PC-9 (cell line): ENCODE results near the gene EMC7. TPM values are rescaled to one million over a fixed set of nuclear protein-coding genes. Genes with fewer than 3 reads are reported as not detected.
A peak's percentile ranks its signal among the peaks of the same experiment; 100 is the strongest.

Experiments
- BruUV-seq: library from RNA; stranded (reverse); fragments of 400-500 nt; replicated peaks from 2 replicates; lab custom pipeline; 2021; lab: Mats Ljungman, UMichigan
- CTCF ChIA-PET: fragments of 300-600 bp; sonication (Branson Sonifier 250); formaldehyde crosslinking; loops from one replicate; lab custom pipeline; 2022; ENCODE audit warnings: antibody characterized with exemption; lab: Charles Lee
- POLR2A ChIA-PET: fragments of 300-600 bp; sonication (Branson Sonifier 250); formaldehyde crosslinking; loops from one replicate; lab custom pipeline; 2022; ENCODE audit warnings: antibody characterized with exemption; ENCODE audit not compliant: unreplicated experiment; lab: Charles Lee
- DNase-seq, 2 experiments: peaks; one replicate each; pipeline versions ENCODE4 v3.0.0 to v3.0.0-alpha.2; 2015 to 2022; ENCODE audit warnings: mixed read lengths in 1 of 2
- H2AFZ ChIP-seq: fragments of 200-600 bp; sonication (generic); 2 replicates; pipeline ENCODE4 v1.8.1; 2017; ENCODE audit warnings: antibody characterized with exemption
- H3F3A ChIP-seq: fragments of 200-600 bp; sonication (generic); 2 replicates; pipeline ENCODE4 v1.8.1; 2017; ENCODE audit warnings: antibody characterized with exemption, mild to moderate bottlenecking, low read depth; ENCODE audit not compliant: insufficient read depth
- H3K27ac ChIP-seq: fragments of 200-600 bp; sonication (generic); 2 replicates; pipeline ENCODE4 v1.6.1; 2016; ENCODE audit warnings: mixed run types
- H3K27me3 ChIP-seq: fragments of 200-600 bp; sonication (generic); 2 replicates; pipeline ENCODE4 v1.6.1; 2016; ENCODE audit warnings: low read depth, mixed run types; ENCODE audit not compliant: insufficient read depth
- H3K36me3 ChIP-seq: fragments of 200-600 bp; sonication (generic); 2 replicates; pipeline ENCODE4 v1.6.1; 2016; ENCODE audit warnings: low read depth, mixed run types
- H3K4me1 ChIP-seq: fragments of 200-600 bp; sonication (generic); replicated peaks from 2 replicates; pipeline ENCODE4 v1.6.1; 2016; ENCODE audit warnings: mixed run types; ENCODE audit not compliant: insufficient read depth
- H3K4me2 ChIP-seq: fragments of 200-600 bp; sonication (generic); 2 replicates; pipeline ENCODE4 v1.6.1; 2017; ENCODE audit warnings: mixed run types
- H3K4me3 ChIP-seq: fragments of 200-600 bp; sonication (generic); 2 replicates; pipeline ENCODE4 v1.6.1; 2016; ENCODE audit warnings: mixed run types
- H3K79me2 ChIP-seq: fragments of 200-600 bp; sonication (generic); 2 replicates; pipeline ENCODE4 v1.6.1; 2017; ENCODE audit warnings: low read depth, mixed run types
- H3K9me2 ChIP-seq: fragments of 200-600 bp; sonication (generic); 2 replicates; pipeline ENCODE4 v1.8.1; 2017; ENCODE audit warnings: mild to moderate bottlenecking; ENCODE audit not compliant: insufficient read depth
- H3K9me3 ChIP-seq: fragments of 200-600 bp; sonication (generic); 2 replicates; pipeline ENCODE4 v1.8.1; 2016; ENCODE audit warnings: low read depth; ENCODE audit not compliant: insufficient read depth
- H4K20me1 ChIP-seq: fragments of 200-600 bp; sonication (generic); 2 replicates; pipeline ENCODE4 v1.8.1; 2017; ENCODE audit not compliant: insufficient read depth
- EZH2 ChIP-seq: fragments of 200-600 bp; sonication (generic); IDR thresholded peaks from 2 replicates; pipeline ENCODE4 v1.8.0; 2017; ENCODE audit warnings: antibody characterized with exemption, low read depth
- intact Hi-C: fragments of 100-400 bp; cut with micrococcal nuclease; formaldehyde crosslinking; loops from one replicate; pipeline ENCODE4 v1.10.0; 2022; ENCODE audit not compliant: unreplicated experiment
- total RNA-seq: library from RNA; stranded (reverse); gene quantifications from 2 replicates; pipeline ENCODE4 v1.2.3, GENCODE V29; 2021
- TF ChIP-seq, protein P1 (sequence below): fragments of 200-600 bp; sonication (generic); conservative IDR thresholded peaks from 2 replicates; pipeline ENCODE4 v1.6.1; 2017; ENCODE audit warnings: mixed run types, antibody characterized with exemption, mild to moderate bottlenecking, moderate library complexity

Gene EMC7
- total RNA-seq, 1 experiment from 2014 or later: 33.9 TPM

DNA sequence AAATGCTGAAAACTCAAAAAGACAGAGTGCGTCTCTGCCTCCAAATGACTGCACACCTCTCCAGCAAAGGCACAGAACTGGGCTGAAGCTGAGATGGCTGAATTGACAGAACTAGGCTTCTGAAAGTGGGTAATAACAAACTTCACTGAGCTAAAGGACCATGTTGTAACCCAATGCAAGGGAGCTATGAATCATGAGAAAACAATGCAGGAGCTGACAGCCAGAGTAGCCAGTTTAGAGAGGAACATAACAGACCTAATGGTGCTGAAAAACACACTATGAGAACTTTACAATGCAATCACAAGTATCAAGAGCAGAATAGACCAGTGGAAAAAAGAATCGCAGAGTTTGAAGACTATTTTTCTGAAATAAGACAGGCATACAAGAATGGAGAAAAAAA is 52.5 kb downstream of the EMC7 start:
- H3K4me1 ChIP-seq: peaks cover 22% of the 10 kb centered on the region
- no peak for TF ChIP-seq EZH2
- TF ChIP-seq, protein P1, sequence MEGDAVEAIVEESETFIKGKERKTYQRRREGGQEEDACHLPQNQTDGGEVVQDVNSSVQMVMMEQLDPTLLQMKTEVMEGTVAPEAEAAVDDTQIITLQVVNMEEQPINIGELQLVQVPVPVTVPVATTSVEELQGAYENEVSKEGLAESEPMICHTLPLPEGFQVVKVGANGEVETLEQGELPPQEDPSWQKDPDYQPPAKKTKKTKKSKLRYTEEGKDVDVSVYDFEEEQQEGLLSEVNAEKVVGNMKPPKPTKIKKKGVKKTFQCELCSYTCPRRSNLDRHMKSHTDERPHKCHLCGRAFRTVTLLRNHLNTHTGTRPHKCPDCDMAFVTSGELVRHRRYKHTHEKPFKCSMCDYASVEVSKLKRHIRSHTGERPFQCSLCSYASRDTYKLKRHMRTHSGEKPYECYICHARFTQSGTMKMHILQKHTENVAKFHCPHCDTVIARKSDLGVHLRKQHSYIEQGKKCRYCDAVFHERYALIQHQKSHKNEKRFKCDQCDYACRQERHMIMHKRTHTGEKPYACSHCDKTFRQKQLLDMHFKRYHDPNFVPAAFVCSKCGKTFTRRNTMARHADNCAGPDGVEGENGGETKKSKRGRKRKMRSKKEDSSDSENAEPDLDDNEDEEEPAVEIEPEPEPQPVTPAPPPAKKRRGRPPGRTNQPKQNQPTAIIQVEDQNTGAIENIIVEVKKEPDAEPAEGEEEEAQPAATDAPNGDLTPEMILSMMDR: no peak
- POLR2A ChIA-PET: interaction anchor here (0.7 to 0.8 kb wide), 3 partner anchors 10 to 832 kb away, joined by 3 to 6 read pairs (median 5); partner anchors contain the start of gene AVEN
- intact Hi-C loops: no loop called here
- CTCF ChIA-PET: no interaction called here
- no peaks in the 10 kb centered on the region for H3K36me3 ChIP-seq
- no TSS peak for BruUV-seq
- no peaks in the 10 kb centered on the region for H3K79me2 ChIP-seq
- H3K9me3 ChIP-seq: no peaks in the 10 kb centered on the region; the same call in 1 of the 2 replicates
- peak overlapping the region; percentile 45 for H3K4me2 ChIP-seq
- H2AFZ ChIP-seq: 0 out of 2 replicates have a peak overlapping the region, but pooled peaks have one; percentile 1
- peak overlapping the region; percentile 44 for H3K27ac ChIP-seq
- H3F3A ChIP-seq: peaks cover 15% of the 10 kb centered on the region; the same call in 1 of the 2 replicates
- no peaks in the 10 kb centered on the region for H4K20me1 ChIP-seq
- H3K4me3 ChIP-seq: no peak overlapping the region; the same call in 1 of the 2 replicates
- no peaks in the 10 kb centered on the region for H3K9me2 ChIP-seq
- no peaks in the 10 kb centered on the region for H3K27me3 ChIP-seq
- peak; percentile 28 to 77 for DNase-seq

DNA sequence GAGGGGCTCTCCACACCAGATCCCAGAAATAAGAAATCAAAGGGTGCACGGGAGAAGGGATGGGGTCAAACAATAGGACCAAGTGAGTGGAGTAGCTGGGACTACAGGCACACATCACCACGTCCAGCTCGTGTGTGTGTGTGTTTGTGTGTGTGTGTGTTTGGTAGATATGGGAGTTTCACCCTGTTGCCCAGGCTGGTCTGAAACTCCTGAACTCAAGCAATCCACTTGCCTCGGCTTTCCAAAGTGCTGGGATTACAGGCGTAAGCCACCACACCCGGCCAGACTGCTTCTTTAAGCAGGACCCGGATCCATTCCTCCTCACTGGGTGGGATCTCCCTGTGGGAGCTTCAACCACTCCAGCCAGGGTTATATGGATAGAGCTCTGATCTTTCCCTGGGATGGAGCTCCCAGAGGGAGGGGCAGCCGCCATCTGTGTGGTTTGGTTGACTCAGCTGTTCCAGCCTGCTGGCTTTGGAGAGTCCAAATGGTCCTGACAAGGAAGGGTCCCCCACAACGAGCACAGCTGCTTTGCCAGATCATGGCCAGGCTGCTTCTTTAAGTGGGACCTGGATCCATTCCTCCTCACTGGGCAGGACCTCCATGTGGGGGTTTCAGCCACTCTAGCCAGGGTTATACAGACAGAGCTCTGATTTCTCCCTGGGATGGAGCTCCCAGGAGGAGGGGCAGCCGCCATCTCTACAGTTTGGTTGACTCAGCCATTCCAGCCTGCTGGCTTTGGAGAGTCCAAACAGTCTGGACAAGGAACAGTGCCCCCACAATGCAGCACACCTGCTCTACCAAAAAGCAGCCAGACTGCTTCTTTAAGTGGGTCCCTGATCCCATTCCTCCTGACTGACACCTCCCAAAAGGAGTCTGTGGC is 53.5 kb downstream of the EMC7 start:
- CTCF ChIA-PET: no interaction called here
- Histone ChIP-seq H2AFZ (no peak overlapping the region), H3K36me3 (no peaks in the 10 kb centered on the region)

DNA sequence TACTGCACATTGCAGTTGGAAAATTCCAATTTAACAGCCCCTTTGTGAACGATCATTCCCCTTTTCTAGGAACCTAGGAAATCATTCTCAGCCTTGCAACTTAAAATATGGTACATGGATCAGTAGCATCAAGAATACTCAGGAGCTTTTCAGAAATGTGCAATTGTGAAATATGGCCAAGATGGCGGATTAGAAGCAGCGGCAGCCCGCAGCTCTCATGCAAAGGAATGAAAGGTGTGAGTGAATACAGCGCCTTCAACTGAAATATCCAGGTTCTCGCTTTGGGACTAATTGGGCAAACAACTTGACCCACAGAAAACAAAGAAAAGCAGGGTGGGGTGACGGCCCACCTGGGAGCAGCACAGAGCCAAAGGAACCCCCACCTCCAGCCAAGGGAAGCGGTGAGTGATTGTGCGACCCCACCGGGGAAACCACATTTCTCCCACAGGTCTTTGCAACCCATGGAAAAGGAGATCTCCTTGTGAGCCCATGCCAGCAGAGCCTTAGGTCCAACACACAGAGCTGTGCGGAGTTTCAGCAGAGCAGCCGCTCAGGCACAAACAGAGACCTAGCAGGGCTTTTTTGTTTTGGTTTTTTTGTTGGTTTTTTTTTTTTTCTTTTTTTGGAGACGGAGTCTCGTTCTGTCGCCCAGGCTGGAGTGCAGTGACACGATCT is 55.1 kb downstream of the EMC7 start:
- TF ChIP-seq, protein P1: no peak
- TF ChIP-seq EZH2: no peak
- no peaks in the 10 kb centered on the region; the same call in 1 of the 2 replicates for H3K9me3 ChIP-seq
- no peak for DNase-seq
- H4K20me1 ChIP-seq: no peaks in the 10 kb centered on the region
- no peaks in the 10 kb centered on the region for H3K36me3 ChIP-seq
- H3K79me2 ChIP-seq: no peaks in the 10 kb centered on the region
- no peaks in the 10 kb centered on the region for H3K27me3 ChIP-seq
- no TSS peak for BruUV-seq
- H3K4me3 ChIP-seq: no peak overlapping the region
- intact Hi-C loops: no loop called here
- no peaks in the 10 kb centered on the region for H3K9me2 ChIP-seq
- ChIA-PET POLR2A (interaction anchor here (0.6 kb wide), 1 partner anchor 178 kb away, joined by 7 read pairs; no protein-coding TSS in a partner anchor), CTCF (no interaction called here)
- H3K4me1 ChIP-seq: peaks cover 22% of the 10 kb centered on the region
- no peak overlapping the region for H3K4me2 ChIP-seq
- peaks cover 15% of the 10 kb centered on the region; the same call in 1 of the 2 replicates for H3F3A ChIP-seq
- no peak overlapping the region for H3K27ac ChIP-seq
- H2AFZ ChIP-seq: no peak overlapping the region

More for the DNA sequence above, 53.5 kb downstream of the EMC7 start:
- Histone ChIP-seq H3K4me3 (no peak overlapping the region), H3K4me1 (peaks cover 22% of the 10 kb centered on the region), H3F3A (peaks cover 15% of the 10 kb centered on the region; the same call in 1 of the 2 replicates), H3K9me3 (no peaks in the 10 kb centered on the region; the same call in 1 of the 2 replicates), H3K4me2 (peak overlapping the region; percentile 45; the same call in 1 of the 2 replicates), H3K27me3 (no peaks in the 10 kb centered on the region), H3K79me2 (no peaks in the 10 kb centered on the region), H4K20me1 (no peaks in the 10 kb centered on the region), H3K27ac (peak overlapping the region; percentile 44; the same call in 1 of the 2 replicates), H3K9me2 (no peaks in the 10 kb centered on the region)
- DNase-seq: no peak
- POLR2A ChIA-PET: no interaction called here
- intact Hi-C loops: no loop called here
- TF ChIP-seq, protein P1: no peak
- no peak for TF ChIP-seq EZH2
- BruUV-seq: no TSS peak
